ENCODE results near the gene A3GALT2.

A3GALT2 gene

GRCh38 chr1:33369081-33369480 lies 48.2 kb upstream of the A3GALT2 start:
- H3K4me1 ChIP-seq (ENCODE audit: insufficient read depth, low read length, poor library complexity, severe bottlenecking): peaks cover 3% of the 10 kb centered on the region
- H3K36me3 ChIP-seq (ENCODE audit: insufficient read depth, low read length): no peaks in the 10 kb centered on the region
- no peak for TF ChIP-seq CTCF (conservative IDR thresholded peaks at IDR 0.05; ENCODE audit: low read length)
- TF ChIP-seq EZH2phosphoT487 (IDR thresholded peaks at IDR 0.05; ENCODE audit: borderline replicate concordance): no peak
- H3K79me2 ChIP-seq (ENCODE audit: insufficient read depth, low read length): no peaks in the 10 kb centered on the region
- no peaks in the 10 kb centered on the region for H3K9me2 ChIP-seq (replicated peaks; ENCODE audit: low read depth, low read length)
- no peak overlapping the region for H2AFZ ChIP-seq (ENCODE audit: low read length)
- H3K4me3 ChIP-seq (ENCODE audit: low read length, poor library complexity, severe bottlenecking): no peak overlapping the region
- no peaks in the 10 kb centered on the region for H3K27me3 ChIP-seq (ENCODE audit: insufficient read depth, low read length, poor library complexity, severe bottlenecking)
- H3K9ac ChIP-seq (ENCODE audit: low read depth, low read length, poor library complexity, severe bottlenecking): no peak overlapping the region
- H3F3A ChIP-seq (ENCODE audit: low read depth): no peaks in the 10 kb centered on the region
- H4K20me1 ChIP-seq (ENCODE audit: insufficient read depth, low read length, poor library complexity, severe bottlenecking): no peaks in the 10 kb centered on the region
- no peaks in the 10 kb centered on the region for H3K9me3 ChIP-seq (ENCODE audit: insufficient read depth, low read depth, low read length)
- H3K4me2 ChIP-seq (ENCODE audit: low read depth, low read length, poor library complexity, severe bottlenecking): no peak overlapping the region

GRCh38 chr1:33368431-33368830 lies 47.5 kb upstream of the A3GALT2 start:
- no peaks in the 10 kb centered on the region for H3F3A ChIP-seq (ENCODE audit: low read depth)
- H3K36me3 ChIP-seq (ENCODE audit: insufficient read depth, low read length): no peaks in the 10 kb centered on the region
- no peak overlapping the region for H3K4me2 ChIP-seq (ENCODE audit: low read depth, low read length, poor library complexity, severe bottlenecking)
- peaks cover 3% of the 10 kb centered on the region for H3K4me1 ChIP-seq (ENCODE audit: insufficient read depth, low read length, poor library complexity, severe bottlenecking)
- H4K20me1 ChIP-seq (ENCODE audit: insufficient read depth, low read length, poor library complexity, severe bottlenecking): no peaks in the 10 kb centered on the region
- TF ChIP-seq CTCF (conservative IDR thresholded peaks at IDR 0.05; ENCODE audit: low read length) (no peak), EZH2phosphoT487 (IDR thresholded peaks at IDR 0.05; ENCODE audit: borderline replicate concordance) (no peak)
- no peaks in the 10 kb centered on the region for H3K27me3 ChIP-seq (ENCODE audit: insufficient read depth, low read length, poor library complexity, severe bottlenecking)
- H3K4me3 ChIP-seq (ENCODE audit: low read length, poor library complexity, severe bottlenecking): no peak overlapping the region
- H3K9ac ChIP-seq (ENCODE audit: low read depth, low read length, poor library complexity, severe bottlenecking): no peak overlapping the region
- no peaks in the 10 kb centered on the region for H3K9me3 ChIP-seq (ENCODE audit: insufficient read depth, low read depth, low read length)
- no peak overlapping the region for H2AFZ ChIP-seq (ENCODE audit: low read length)
- no peaks in the 10 kb centered on the region for H3K9me2 ChIP-seq (replicated peaks; ENCODE audit: low read depth, low read length)
- no peaks in the 10 kb centered on the region for H3K79me2 ChIP-seq (ENCODE audit: insufficient read depth, low read length)

- Histone ChIP-seq H3K4me2 (ENCODE audit: low read depth, low read length, poor library complexity, severe bottlenecking) (peak overlapping the region; percentile 18), H3K36me3 (ENCODE audit: insufficient read depth, low read length) (no peaks in the 10 kb centered on the region), H3K79me2 (ENCODE audit: insufficient read depth, low read length) (no peaks in the 10 kb centered on the region), H3K9ac (ENCODE audit: low read depth, low read length, poor library complexity, severe bottlenecking) (peak overlapping the region; percentile 25), H4K20me1 (ENCODE audit: insufficient read depth, low read length, poor library complexity, severe bottlenecking) (no peaks in the 10 kb centered on the region), H3K9me3 (ENCODE audit: insufficient read depth, low read depth, low read length) (no peaks in the 10 kb centered on the region), H2AFZ (ENCODE audit: low read length) (peak overlapping the region; percentile 74), H3K4me3 (ENCODE audit: low read length, poor library complexity, severe bottlenecking) (no peak overlapping the region), H3F3A (ENCODE audit: low read depth) (no peaks in the 10 kb centered on the region), H3K27me3 (ENCODE audit: insufficient read depth, low read length, poor library complexity, severe bottlenecking) (no peaks in the 10 kb centered on the region), H3K9me2 (replicated peaks; ENCODE audit: low read depth, low read length) (no peaks in the 10 kb centered on the region), H3K4me1 (ENCODE audit: insufficient read depth, low read length, poor library complexity, severe bottlenecking) (peaks cover 6% of the 10 kb centered on the region)
- TF ChIP-seq EZH2phosphoT487 (IDR thresholded peaks at IDR 0.05; ENCODE audit: borderline replicate concordance) (no peak), CTCF (conservative IDR thresholded peaks at IDR 0.05; ENCODE audit: low read length) (peak; percentile 95)
These were observed 46.8 kb upstream of the A3GALT2 start for GRCh38 chr1:33367485-33368405.
